ENCODE measurements around the gene KRT6A.

GRCh38 chr12:52523824-52524223, 30.8 kb upstream of the KRT6A start:
- TF ChIP-seq CTCF (IDR thresholded peaks at IDR 0.05 in 8 of 11, conservative IDR thresholded peaks at IDR 0.05 in 3 of 11) (no peak), POLR2A (IDR thresholded peaks at IDR 0.05) (no peak)
